K562 (cell line): ENCODE measurements around the gene TMIGD2. TPM values are rescaled to one million over a fixed set of nuclear protein-coding genes. Genes with fewer than 3 reads are reported as not detected.

ENCODE experiments used
- ATF6 ChIP-seq: sonication (generic); formaldehyde crosslinking; IDR thresholded peaks from 2 replicates; pipeline ENCODE4 v1.4.0; 2020; ENCODE audit warnings: mild to moderate bottlenecking, missing genetic modification reagents
- CBX3 ChIP-seq, 2 experiments: IDR thresholded peaks; 1 replicate in 1 of 2; 2 replicates in 1 of 2; pipeline ENCODE4 v1.6.1; 2012; ENCODE audit warnings: inconsistent platforms in 2 of 2, low read length in 2 of 2, borderline replicate concordance in 1 of 2, control low read depth in 1 of 2
- CCNT2 ChIP-seq: IDR thresholded peaks from 2 replicates; pipeline ENCODE4 v1.6.1; 2011; ENCODE audit warnings: borderline replicate concordance, low read depth, mild to moderate bottlenecking, moderate library complexity, mixed read lengths, low read length; ENCODE audit not compliant: insufficient read length; ENCODE audit errors: extremely low read depth
- CHD2 ChIP-seq: IDR thresholded peaks from 2 replicates; pipeline ENCODE4 v1.6.1; 2011; ENCODE audit warnings: low read depth, low read length
- E2F3 ChIP-seq: fragments of 250-450 bp; sonication (Bioruptor Pico); IDR thresholded peaks from 2 replicates; pipeline ENCODE4 v1.4.0; 2020; ENCODE audit warnings: mild to moderate bottlenecking
- EP400 ChIP-seq: fragments of 450-650 bp; IDR thresholded peaks from 2 replicates; pipeline ENCODE4 v1.6.1; 2017; ENCODE audit warnings: antibody characterized with exemption, mild to moderate bottlenecking, moderate library complexity
- ESRRB ChIP-seq: fragments of 250-450 bp; sonication (Bioruptor Pico); IDR thresholded peaks from 2 replicates; pipeline ENCODE4 v1.5.0; 2020; ENCODE audit warnings: mild to moderate bottlenecking, moderate library complexity, borderline replicate concordance
- FOXO4 ChIP-seq: fragments of 450-650 bp; formaldehyde crosslinking; IDR thresholded peaks from 2 replicates; pipeline ENCODE4 v1.4.0; 2020; ENCODE audit warnings: mild to moderate bottlenecking, moderate library complexity
- L3MBTL2 ChIP-seq: fragments of 450-650 bp; IDR thresholded peaks from 2 replicates; pipeline ENCODE4 v1.6.1; 2016; ENCODE audit warnings: mild to moderate bottlenecking, moderate library complexity
- MAZ ChIP-seq, 2 experiments: fragments of 450-650 bp in 1 of 2; sonication (generic) in 1 of 2; formaldehyde crosslinking; IDR thresholded peaks in 1 of 2; conservative IDR thresholded peaks in 1 of 2; 2 replicates each; pipeline versions ENCODE4 v1.4.0 to v1.5.0; 2020; ENCODE audit warnings: mild to moderate bottlenecking in 1 of 2, missing genetic modification reagents in 1 of 2
- MEF2A ChIP-seq: IDR thresholded peaks from 2 replicates; pipeline ENCODE4 v1.6.1; 2011; ENCODE audit warnings: low read depth, mild to moderate bottlenecking, low read length, moderate library complexity; ENCODE audit not compliant: control insufficient read depth
- MNT ChIP-seq, 2 experiments: fragments of 450-650 bp; conservative IDR thresholded peaks; 2 replicates each; pipeline ENCODE4 v1.6.1; 2017; ENCODE audit warnings: mild to moderate bottlenecking in 2 of 2, moderate library complexity in 2 of 2
- NR4A1 ChIP-seq, 2 experiments: fragments of 250-450 bp in 1 of 2; fragments of 450-650 bp in 1 of 2; sonication (Bioruptor Pico) in 1 of 2; IDR thresholded peaks; 2 replicates each; pipeline versions ENCODE4 v1.4.0 to v1.6.1; 2016 to 2020; ENCODE audit warnings: mild to moderate bottlenecking in 2 of 2, missing compliant biosample characterization in 1 of 2, missing genetic modification characterization in 1 of 2, moderate library complexity in 1 of 2
- POLR2A ChIP-seq: fragments of 450-650 bp; conservative IDR thresholded peaks from 2 replicates; pipeline ENCODE4 v1.6.1; 2016
- RBFOX2 ChIP-seq: fragments of 200-400 bp; formaldehyde crosslinking; IDR thresholded peaks from 2 replicates; pipeline ENCODE4 v1.6.1; 2017; ENCODE audit warnings: low read depth, mild to moderate bottlenecking, low read length, moderate library complexity
- RNF2 ChIP-seq: sonication (generic); IDR thresholded peaks from 2 replicates; pipeline ENCODE4 v1.6.1; 2016
- TRIM28 ChIP-seq: fragments of 450-650 bp; IDR thresholded peaks from 2 replicates; pipeline ENCODE4 v1.6.1; 2017
- ZBED1 ChIP-seq: IDR thresholded peaks from 2 replicates; pipeline ENCODE4 v1.6.1; 2014
- ZBTB2 ChIP-seq: fragments of 450-650 bp; IDR thresholded peaks from 2 replicates; pipeline ENCODE4 v1.6.1; 2016; ENCODE audit warnings: antibody characterized with exemption
- ZFP36 ChIP-seq: fragments of 150-350 bp; IDR thresholded peaks from 2 replicates; pipeline ENCODE4 v1.6.1; 2018; ENCODE audit warnings: low read length, low read depth; ENCODE audit not compliant: partially characterized antibody
- polyA plus RNA-seq, 8 experiments: library from polyadenylated mRNA; depleted of rRNA in 4 of 8; stranded (reverse) in 5 of 8; unstranded in 3 of 8; fragments of >200 nt; fragmentation: Nextera tagmentation in 2 of 8; fragmentation: Illumina TruSeq in 1 of 8; extraction: Ambion mirVana in 2 of 8; extraction: Trizol in 1 of 8; gene quantifications; 2 replicates each; pipeline versions ENCODE4 v1.2.1 to v1.2.3, GENCODE V29; 2011 to 2014; ENCODE audit warnings: inconsistent platforms in 1 of 8, missing spikeins in 1 of 8
- total RNA-seq, 7 experiments: library from RNA; depleted of rRNA in 6 of 7; stranded (reverse); fragments of >200 nt in 6 of 7; fragmentation: Illumina TruSeq in 2 of 7; extraction: Trizol in 2 of 7; gene quantifications; 2 replicates each; pipeline versions ENCODE4 v1.2.1 to v1.2.3, GENCODE V29; 2011 to 2021; ENCODE audit warnings: low replicate concordance in 1 of 7

TMIGD2 gene
- total and polyA plus RNA-seq, 9 of the 15 experiments (the other 6 are each of a cell fraction or from before 2014, with no cell fraction given) = not detected

- TF ChIP-seq ZBTB2 (peak; percentile 95), ZFP36 (peak; percentile 7), NR4A1 (CRISPR knock-in tag; IDR thresholded peaks at IDR 0.05) (peak; percentile 70; the same call in 1 of the 2 replicates), NR4A1 (tag; IDR thresholded peaks at IDR 0.05) (no peak), RNF2 (peak; percentile 76), E2F3 (CRISPR knock-in tag) (0 out of 2 replicates have a peak, but pooled peaks have one; percentile 20), L3MBTL2 (peak; percentile 95), EP400 (peak; percentile 95), ZBED1 (no peak), CBX3 (IDR thresholded peaks at IDR 0.05; ENCODE audit: borderline replicate concordance in 1 of 2, low read length in 2 of 2) (peak in 1 of 2 experiments; percentile 73; a peak in 1 of 3 replicates), CCNT2 (peak; percentile 100), POLR2A (peak; percentile 93), RBFOX2 (peak; percentile 90), FOXO4 (CRISPR knock-in tag) (peak; percentile 81; the same call in 1 of the 2 replicates), MEF2A (peak; percentile 42; the same call in 1 of the 2 replicates), MNT (conservative IDR thresholded peaks at IDR 0.05) (peak; percentile 84 to 94), MAZ (CRISPR knock-in tag; conservative IDR thresholded peaks at IDR 0.05 in 1 of 2, IDR thresholded peaks at IDR 0.05 in 1 of 2) (0 out of 4 replicates have a peak, but pooled peaks of 1 of the 2 experiments have one; percentile 55), ATF6 (0 out of 2 replicates have a peak, but pooled peaks have one; percentile 55), CHD2 (peak; percentile 81), ESRRB (no peak), TRIM28 (no peak)
These were observed 26.2 kb upstream of the TMIGD2 start (continued) for GRCh38 chr19:4328243-4328990.
